GM19328 (cell line): ENCODE data around the gene PPM1F.
"Not testable (repeated sequence)": the region's sequence is repeated elsewhere in the genome, so short reads cannot be mapped to it uniquely, and the experiment has no call there.

Source experiments
- ATAC-seq: cut with Tn5 transposase; IDR thresholded peaks from one replicate; pipeline ENCODE4 v1.9.1; 2021; ENCODE audit warnings: mild to moderate bottlenecking, moderate library complexity; ENCODE audit not compliant: unreplicated experiment

PPM1F gene

DNA sequence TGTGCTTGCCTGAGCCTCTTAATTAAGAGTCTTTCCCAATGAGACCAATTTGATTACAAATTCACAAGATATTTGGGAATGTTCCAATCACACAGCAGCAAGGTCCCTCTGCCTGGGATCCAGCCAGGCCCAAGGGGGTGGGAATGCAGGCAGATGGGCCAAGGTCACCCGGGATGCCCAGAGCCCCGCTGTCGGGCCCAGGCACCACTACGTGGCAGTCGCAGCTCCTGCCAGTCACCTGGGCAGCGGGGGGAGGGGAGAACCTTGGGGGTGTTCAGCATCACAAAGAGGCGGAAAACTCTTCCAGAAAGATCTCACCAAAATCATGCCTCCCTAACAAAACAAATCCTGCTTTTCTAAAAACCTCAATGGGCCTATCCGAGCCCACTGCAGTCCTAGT is 30.9 kb downstream of the PPM1F start:
- ATAC-seq, result no peak

GRCh38 chr22:21921184-21921721 is 31.4 kb downstream of the PPM1F start:
- ATAC-seq, result no peak

DNA sequence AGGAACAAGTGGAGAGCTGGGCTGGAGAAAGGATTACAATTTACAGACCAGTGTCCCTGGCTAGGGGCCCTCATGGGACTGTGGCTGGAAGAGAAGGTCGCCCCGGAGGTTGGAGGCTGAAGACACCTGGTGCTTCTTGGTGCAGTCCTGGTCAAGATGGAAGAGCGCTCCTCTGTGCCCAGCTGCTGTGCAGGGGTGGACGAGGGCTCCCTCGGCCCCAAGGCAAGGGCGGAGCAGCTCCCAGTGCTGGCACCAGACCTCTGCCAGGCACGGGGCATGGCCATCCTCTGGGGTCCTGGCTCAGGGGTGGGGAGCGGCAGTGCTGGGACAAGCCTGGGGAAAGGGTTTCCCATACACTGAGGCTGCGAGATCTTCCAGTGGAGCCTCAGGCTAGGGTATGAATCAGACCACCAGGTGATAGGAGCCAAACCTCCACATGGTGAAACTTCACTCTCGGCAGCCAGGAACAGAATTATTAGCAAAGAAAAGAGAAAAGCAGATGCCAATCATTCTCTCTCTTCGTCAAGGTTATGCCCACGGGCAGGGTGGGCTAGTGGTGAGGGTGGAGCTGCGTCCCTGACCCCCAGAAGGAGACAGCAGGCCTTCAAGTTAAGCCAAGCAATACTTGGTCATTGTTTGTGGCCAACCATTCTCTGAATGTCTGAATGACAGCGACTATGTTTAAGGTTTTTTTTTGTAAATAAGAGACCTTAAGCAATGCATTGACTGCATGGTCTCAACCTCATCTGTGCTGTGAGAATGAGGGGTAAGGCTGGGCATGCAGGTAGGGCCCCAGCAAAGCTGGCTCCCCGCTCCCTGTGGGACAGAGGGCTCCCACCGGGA is 32.1 kb downstream of the PPM1F start:
- no peak for ATAC-seq

DNA sequence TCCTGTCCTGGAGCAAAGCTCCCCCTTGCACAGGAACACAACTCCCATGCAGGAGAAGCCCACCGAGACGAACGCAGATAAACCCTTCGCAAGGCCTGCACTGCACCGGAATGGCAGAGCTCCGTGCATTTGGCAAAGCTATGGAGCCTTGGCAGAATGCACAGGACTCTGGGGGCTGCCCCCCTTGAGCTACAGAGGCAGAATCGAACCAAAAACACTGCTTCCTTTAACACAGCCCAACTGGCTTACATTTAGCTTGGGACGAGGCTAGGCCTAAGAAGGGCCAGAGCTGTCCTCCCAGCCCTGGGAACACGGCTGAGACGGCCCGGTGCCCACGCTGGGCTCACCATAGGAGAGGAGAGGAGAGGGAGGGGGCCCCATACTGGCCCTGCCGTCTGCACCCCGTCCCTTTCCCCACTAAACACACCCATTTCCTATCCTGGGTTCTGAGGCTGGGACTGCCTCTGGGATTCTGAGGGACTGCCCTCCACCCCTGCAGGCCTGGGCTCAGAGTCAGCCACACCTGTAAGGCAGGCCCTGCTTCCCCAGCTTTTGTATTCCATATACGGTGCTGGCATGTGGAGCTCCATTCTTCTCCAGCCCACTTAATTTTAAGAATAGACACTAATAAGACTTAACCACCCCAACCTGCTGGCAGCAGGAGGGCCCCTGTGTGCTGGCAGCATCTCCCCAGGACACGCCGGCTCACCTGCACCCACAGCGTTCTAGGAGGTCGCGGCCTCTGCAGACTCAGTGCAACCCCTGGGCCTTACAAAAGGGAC is 32.9 kb downstream of the PPM1F start:
- ATAC-seq, result no peak

DNA sequence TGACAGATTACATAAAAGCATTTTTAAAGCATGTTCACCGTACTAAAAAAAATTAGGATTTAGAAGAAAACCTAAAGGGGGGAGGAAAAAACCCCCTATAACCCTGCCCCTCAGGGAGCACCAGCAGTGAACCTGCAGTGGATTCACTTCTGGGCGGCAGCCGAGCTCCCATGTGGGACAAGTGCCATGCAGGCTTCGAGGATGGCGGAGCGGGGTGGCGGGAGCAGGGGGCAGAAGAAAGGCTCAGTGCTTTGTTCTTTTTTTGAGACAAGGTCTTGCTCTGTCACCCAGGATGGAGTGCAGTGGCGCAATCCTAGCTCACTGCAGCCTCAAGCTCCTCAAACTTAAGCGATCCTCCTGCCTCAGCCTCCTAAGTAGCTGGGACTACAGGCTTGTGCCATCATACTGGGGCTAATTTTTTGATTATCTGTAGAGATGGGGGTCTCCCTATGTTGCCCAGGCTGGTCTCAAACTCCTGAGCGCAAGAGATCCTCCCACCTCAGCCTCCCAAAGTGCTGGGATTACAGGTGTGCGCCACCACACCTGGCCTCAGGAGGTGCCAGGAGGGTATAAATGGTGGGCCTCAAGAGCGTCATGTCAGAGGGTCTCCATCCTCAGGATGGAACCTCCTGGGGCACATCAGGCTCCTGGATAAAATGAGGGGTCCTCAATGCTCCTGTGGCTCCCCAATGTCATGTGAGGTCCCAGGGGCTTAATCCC is 34.0 kb downstream of the PPM1F start:
- no peak for ATAC-seq

DNA sequence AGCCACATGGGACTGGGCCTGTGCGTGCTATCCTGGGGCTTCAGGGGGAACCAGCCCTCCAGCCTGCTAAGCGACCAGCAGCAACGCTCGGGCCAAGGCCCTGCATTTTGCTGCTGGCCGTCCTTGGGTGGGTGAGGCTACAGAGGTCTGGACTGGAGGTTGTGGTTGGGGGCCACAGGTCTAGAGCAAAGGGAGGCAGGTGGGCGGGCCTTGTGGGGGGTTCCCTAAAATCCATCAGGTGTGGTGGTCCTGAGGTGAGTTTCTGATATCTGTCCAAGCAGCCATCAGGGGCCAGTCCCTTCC is 34.7 kb downstream of the PPM1F start:
- no peak for ATAC-seq

DNA sequence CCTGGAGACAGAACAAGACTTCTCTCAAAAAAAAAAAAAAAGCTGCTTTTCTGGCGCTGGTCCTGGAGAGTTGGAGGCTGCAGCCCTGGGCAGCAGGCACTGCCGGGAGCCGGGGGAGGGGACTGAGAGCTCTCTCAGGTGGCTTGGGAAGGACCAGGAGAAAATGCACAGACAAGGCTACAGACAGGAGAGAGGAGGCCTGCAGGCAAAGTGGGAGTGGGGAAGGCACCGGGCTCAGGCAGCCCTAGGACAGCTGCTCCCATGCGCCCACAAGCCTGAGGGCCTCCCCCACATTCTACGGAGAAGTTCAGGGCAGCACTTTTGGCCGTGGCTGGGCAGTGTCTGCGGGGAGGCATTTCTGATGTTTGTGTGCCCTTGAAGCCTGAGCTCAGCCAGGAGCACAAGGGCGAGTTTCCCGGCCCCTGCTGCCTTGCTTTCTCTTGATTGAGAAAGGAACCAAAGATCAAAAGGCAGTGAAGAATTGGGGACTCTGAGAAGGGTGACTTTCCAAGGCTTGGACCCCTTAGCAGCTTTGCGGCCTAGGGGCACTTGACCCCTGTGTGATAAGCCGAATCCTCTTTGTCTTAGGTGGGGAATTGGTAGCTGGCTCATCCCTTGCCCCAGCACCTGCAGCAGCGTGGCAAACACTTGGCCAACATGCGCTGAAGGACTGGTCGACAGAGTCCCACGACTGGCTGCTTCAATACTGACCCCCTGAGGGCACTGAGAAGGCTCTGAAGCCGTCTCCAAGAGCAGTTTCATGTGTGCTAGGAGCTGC is 35.3 kb downstream of the PPM1F start:
- ATAC-seq, result no peak

GRCh38 chr22:21916309-21916918 is 36.2 kb downstream of the PPM1F start:
- no peak for ATAC-seq

DNA sequence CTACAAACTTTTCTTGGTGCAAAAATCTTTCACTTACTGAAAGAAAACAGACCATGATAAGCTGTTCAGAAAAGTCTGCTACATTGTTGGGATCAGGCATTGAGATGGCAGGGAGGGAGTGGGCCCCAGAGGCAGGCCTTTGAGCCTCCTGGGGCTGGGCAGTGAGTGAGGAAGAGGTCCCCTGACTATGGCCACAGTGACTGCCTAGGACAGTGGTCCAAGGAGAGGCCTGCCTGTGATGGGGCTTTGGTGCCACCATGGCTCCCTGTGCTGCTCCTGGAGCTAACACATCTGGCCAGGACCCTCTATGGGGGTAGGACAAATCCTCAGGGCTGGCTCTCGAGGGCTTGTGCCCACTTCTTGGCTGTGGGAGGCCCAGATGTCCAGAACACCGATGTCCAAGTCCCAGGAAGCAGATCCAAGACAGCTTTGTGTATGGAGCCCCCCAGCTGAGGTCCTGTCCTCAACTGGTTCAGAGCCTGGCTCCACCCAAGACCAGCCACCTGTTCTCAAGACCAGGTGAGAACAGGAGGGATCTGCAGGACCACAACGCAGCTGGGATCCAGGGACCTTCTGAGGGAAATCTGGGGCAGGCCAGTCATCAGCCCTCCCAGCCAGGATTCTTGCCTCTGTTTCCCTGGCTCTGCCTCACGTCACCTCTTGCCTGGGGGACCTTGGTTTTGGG is 36.9 kb downstream of the PPM1F start:
- no peak for ATAC-seq

DNA sequence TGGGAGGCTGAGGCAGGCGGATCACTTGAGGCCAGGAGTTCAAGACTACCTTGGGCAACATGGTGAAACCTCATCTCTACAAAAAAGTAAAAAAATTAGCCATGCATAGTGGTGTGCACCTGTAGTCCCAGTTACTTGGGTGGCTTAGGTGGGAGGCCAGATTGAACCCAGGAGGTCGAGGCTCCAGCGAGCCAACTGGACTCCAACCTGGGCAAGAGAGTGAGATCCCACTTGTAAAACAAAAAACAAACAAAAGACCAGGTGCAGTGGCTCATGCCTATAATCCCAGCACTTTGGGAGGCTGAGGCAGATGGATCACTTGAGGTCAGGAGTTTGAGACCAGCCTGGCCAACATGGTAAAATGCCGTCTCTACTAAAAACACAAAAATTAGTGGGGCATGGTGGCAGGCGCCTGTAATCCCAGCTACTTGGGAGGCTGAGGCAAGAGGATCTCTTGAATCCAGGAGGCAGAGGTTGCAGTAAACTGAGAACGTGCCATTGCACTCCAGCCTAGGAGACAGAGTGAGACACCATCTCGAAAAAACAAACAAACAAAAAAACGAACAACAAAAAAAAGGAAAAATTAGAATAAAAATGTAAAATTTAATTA is 38.5 kb downstream of the PPM1F start:
- not testable (repeated sequence) for ATAC-seq

GRCh38 chr22:21910367-21910766 is 42.3 kb downstream of the PPM1F start:
- ATAC-seq, result not testable (repeated sequence)

GRCh38 chr22:21909871-21910270 is 42.8 kb downstream of the PPM1F start:
- ATAC-seq, result no peak

- ATAC-seq, result no peak
Measured at GRCh38 chr22:21907638-21908522, 44.8 kb downstream of the PPM1F start.

DNA sequence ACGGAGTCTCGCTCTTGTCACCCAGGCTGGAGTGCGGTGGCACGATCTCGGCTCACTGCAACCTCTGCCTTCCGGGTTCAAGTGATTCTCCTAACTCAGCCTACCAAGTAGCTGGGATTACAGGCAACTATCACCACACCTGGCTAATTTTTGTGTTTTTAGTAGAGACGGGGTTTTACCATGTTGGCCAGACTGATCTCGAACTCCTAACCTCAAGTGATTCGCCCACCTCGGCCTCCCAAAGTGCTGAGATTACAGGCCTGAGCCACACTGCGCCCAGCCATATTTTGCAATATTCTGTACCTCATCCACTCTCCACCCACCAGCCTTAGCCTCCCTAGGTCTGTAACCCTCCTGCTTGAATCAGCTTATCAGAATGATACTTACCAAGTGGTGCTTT is 47.4 kb downstream of the PPM1F start:
- not testable (repeated sequence) for ATAC-seq

DNA sequence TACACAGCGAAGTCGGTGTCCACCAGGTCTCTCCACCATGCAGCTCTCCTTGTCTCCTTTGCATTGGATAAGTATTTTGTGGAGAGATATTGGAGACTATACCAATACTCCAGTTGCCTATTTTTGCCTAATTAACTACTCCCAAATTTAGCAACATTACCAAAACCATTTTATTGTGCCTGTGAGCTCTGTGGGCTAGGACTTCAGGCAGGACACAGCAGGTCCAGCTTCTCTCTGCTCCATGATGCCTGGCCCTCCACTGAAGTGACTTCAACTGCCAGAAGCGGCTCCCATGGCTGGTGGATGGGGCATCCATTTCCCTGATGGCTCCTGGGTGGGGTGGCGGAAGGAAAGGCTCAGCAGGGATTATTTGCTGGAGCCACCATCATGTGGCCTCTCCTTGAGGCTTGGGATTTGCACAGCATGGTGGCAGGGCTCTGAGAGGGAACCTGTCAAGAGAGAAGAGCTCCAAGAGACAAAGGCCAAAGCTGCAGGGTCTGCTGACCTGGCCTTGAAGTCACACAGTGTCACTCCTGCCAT is 48.3 kb downstream of the PPM1F start:
- no peak for ATAC-seq

GRCh38 chr22:21903283-21903682 is 49.4 kb downstream of the PPM1F start:
- ATAC-seq, result no peak

DNA sequence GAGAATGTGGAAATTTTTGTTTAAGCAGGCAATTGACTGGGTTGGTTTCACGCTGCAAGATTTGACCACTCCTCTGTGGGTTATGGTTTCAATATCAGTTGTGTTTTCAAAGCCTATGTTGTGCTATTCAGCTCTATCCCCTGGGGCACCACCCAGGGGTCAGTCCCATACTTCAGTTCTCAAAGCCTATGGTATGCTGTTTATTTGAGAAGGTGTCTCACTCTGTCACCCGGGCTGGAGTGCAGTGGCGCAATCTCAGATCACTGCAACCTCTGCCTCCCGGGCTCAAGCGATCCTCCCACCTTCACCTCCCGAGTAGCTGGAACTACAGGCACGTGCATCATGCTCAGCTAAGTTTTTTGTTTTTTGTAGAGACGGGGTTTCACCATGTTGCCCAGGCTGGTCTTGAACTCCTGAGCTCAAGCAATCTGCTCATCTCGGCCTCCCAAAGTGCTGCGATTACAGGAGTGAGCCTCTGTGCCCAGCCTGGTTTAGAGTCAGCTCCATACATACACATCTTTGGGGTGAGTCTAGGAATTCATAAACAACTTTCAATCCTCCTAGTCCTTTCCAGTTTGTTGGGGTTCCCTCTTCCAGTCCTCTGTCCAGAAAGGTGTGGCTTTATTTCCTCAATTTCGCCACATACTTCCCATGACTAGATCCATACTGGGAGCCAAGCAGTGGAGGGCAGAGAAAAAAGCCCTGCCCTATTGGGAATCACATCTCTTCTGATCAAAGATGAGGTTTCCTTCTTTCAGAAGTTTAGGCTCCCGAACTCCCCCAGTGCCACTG is 50.2 kb downstream of the PPM1F start:
- ATAC-seq, result no peak
